HEK293 (cell line): ENCODE data around the gene ZNF227.

Experiments used
- CTCF ChIA-PET: fragments of 350-600 bp; formaldehyde crosslinking; extraction: SDS; loops from one replicate; lab custom pipeline; 2021; ENCODE audit warnings: antibody characterized with exemption; lab: Yijun Ruan, JAX
- POLR2A ChIA-PET: fragments of 300-600 bp; formaldehyde crosslinking; extraction: SDS; loops from one replicate; lab custom pipeline; 2020; ENCODE audit warnings: antibody characterized with exemption, inconsistent platforms; lab: Yijun Ruan, JAX
- H3K27ac ChIP-seq: fragments of 200-500 bp; sonication (Bioruptor generic); 2 replicates; pipeline ENCODE4 v1.5.1; 2014; ENCODE audit warnings: low read depth, low read length, control low read depth, inconsistent platforms; ENCODE audit errors: extremely low read depth
- H3K36me3 ChIP-seq, 2 experiments: fragments of 200-500 bp in 1 of 2; sonication (Bioruptor generic) in 1 of 2; 1 replicate in 1 of 2; 2 replicates in 1 of 2; pipeline ENCODE4 v1.5.1; 2014 to 2017; ENCODE audit warnings: inconsistent platforms in 2 of 2, low read length in 2 of 2; ENCODE audit not compliant: control insufficient read depth in 2 of 2, insufficient read depth in 1 of 2
- H3K4me1 ChIP-seq: fragments of 200-500 bp; sonication (Bioruptor generic); 2 replicates; pipeline ENCODE4 v1.5.1; 2014; ENCODE audit warnings: mild to moderate bottlenecking, low read length, inconsistent platforms; ENCODE audit not compliant: control insufficient read depth, insufficient read depth
- H3K4me3 ChIP-seq: 2 replicates; pipeline ENCODE4 v1.5.1; 2011; ENCODE audit warnings: low read depth, mild to moderate bottlenecking, control low read depth, low read length, moderate library complexity
- H3K9me3 ChIP-seq: fragments of 200-500 bp; sonication (Bioruptor generic); 2 replicates; pipeline ENCODE4 v1.5.1; 2014; ENCODE audit warnings: low read depth, low read length, inconsistent platforms; ENCODE audit not compliant: control insufficient read depth, insufficient read depth
- BCL11A ChIP-seq: fragments of 450-650 bp; formaldehyde crosslinking; IDR thresholded peaks from 2 replicates; pipeline ENCODE4 v1.5.1; 2016; ENCODE audit warnings: low read depth, missing biosample characterization, missing genetic modification characterization
- KLF7 ChIP-seq: fragments of 450-650 bp; formaldehyde crosslinking; IDR thresholded peaks from 2 replicates; pipeline ENCODE4 v1.5.1; 2016; ENCODE audit warnings: missing biosample characterization, missing genetic modification characterization, borderline replicate concordance
- MYNN ChIP-seq: fragments of 450-650 bp; formaldehyde crosslinking; IDR thresholded peaks from 2 replicates; pipeline ENCODE4 v1.5.1; 2016; ENCODE audit warnings: missing biosample characterization, missing genetic modification characterization, borderline replicate concordance
- MZF1 ChIP-seq: fragments of 450-650 bp; formaldehyde crosslinking; IDR thresholded peaks from 2 replicates; pipeline ENCODE4 v1.5.1; 2017; ENCODE audit warnings: missing biosample characterization, missing genetic modification characterization, borderline replicate concordance
- RBAK ChIP-seq: fragments of 450-650 bp; formaldehyde crosslinking; IDR thresholded peaks from 2 replicates; pipeline ENCODE4 v1.5.1; 2016; ENCODE audit warnings: missing biosample characterization, missing genetic modification characterization
- SCRT1 ChIP-seq: fragments of 450-650 bp; formaldehyde crosslinking; IDR thresholded peaks from 2 replicates; pipeline ENCODE4 v1.5.1; 2016; ENCODE audit warnings: missing biosample characterization, missing genetic modification characterization, borderline replicate concordance
- SETDB1 ChIP-seq: IDR thresholded peaks from one replicate; pipeline ENCODE4 v1.6.1; 2017; ENCODE audit warnings: mild to moderate bottlenecking, low read length, moderate library complexity, mixed read lengths; ENCODE audit not compliant: insufficient read length
- SP2 ChIP-seq: fragments of 450-650 bp; formaldehyde crosslinking; IDR thresholded peaks from 2 replicates; pipeline ENCODE4 v1.5.1; 2016; ENCODE audit warnings: missing biosample characterization, missing genetic modification characterization
- ZNF132 ChIP-seq: fragments of 450-650 bp; formaldehyde crosslinking; IDR thresholded peaks from 2 replicates; pipeline ENCODE4 v1.5.1; 2017; ENCODE audit warnings: missing biosample characterization, missing genetic modification characterization, borderline replicate concordance
- ZNF140 ChIP-seq: fragments of 450-650 bp; formaldehyde crosslinking; IDR thresholded peaks from 2 replicates; pipeline ENCODE4 v1.5.1; 2016; ENCODE audit warnings: missing biosample characterization, missing genetic modification characterization
- ZNF184 ChIP-seq: fragments of 450-650 bp; IDR thresholded peaks from 2 replicates; pipeline ENCODE4 v1.5.1; 2018; ENCODE audit warnings: missing biosample characterization, mild to moderate bottlenecking, missing genetic modification characterization
- ZNF19 ChIP-seq: fragments of 450-650 bp; formaldehyde crosslinking; IDR thresholded peaks from 2 replicates; pipeline ENCODE4; 2016; ENCODE audit warnings: missing biosample characterization, missing genetic modification characterization, low read depth
- ZNF248 ChIP-seq: fragments of 450-650 bp; formaldehyde crosslinking; IDR thresholded peaks from 2 replicates; pipeline ENCODE4 v1.5.1; 2017; ENCODE audit warnings: missing biosample characterization, missing genetic modification characterization
- ZNF311 ChIP-seq: fragments of 450-650 bp; formaldehyde crosslinking; IDR thresholded peaks from 2 replicates; pipeline ENCODE4 v1.5.1; 2017; ENCODE audit warnings: missing biosample characterization, missing genetic modification characterization, borderline replicate concordance
- ZNF350 ChIP-seq: fragments of 450-650 bp; formaldehyde crosslinking; IDR thresholded peaks from 2 replicates; pipeline ENCODE4 v1.5.0; 2017; ENCODE audit warnings: missing biosample characterization, mild to moderate bottlenecking, missing genetic modification characterization
- ZNF366 ChIP-seq: fragments of 450-650 bp; formaldehyde crosslinking; conservative IDR thresholded peaks from 2 replicates; pipeline ENCODE4 v1.5.1; 2016; ENCODE audit warnings: missing biosample characterization, missing genetic modification characterization
- ZNF37A ChIP-seq: fragments of 450-650 bp; IDR thresholded peaks from 2 replicates; pipeline ENCODE4 v1.5.1; 2018; ENCODE audit warnings: missing biosample characterization, missing genetic modification characterization
- ZNF416 ChIP-seq: fragments of 450-650 bp; formaldehyde crosslinking; IDR thresholded peaks from 2 replicates; pipeline ENCODE4 v1.5.1; 2016; ENCODE audit warnings: missing biosample characterization, missing genetic modification characterization
- ZNF558 ChIP-seq: fragments of 450-650 bp; formaldehyde crosslinking; IDR thresholded peaks from 2 replicates; pipeline ENCODE4 v1.5.1; 2016; ENCODE audit warnings: missing biosample characterization, missing genetic modification characterization
- ZNF626 ChIP-seq: fragments of 450-650 bp; sonication (Bioruptor Pico); formaldehyde crosslinking; IDR thresholded peaks from 2 replicates; pipeline ENCODE4 v1.5.1; 2018; ENCODE audit warnings: missing biosample characterization, missing genetic modification characterization, inconsistent platforms
- ZNF777 ChIP-seq: fragments of 450-650 bp; formaldehyde crosslinking; IDR thresholded peaks from 2 replicates; pipeline ENCODE4 v1.5.1; 2017; ENCODE audit warnings: missing biosample characterization, missing genetic modification characterization, borderline replicate concordance
- TF ChIP-seq, protein P1 (sequence below): fragments of 450-650 bp; formaldehyde crosslinking; IDR thresholded peaks from 2 replicates; pipeline ENCODE4 v1.5.1; 2016; ENCODE audit warnings: missing biosample characterization, missing genetic modification characterization
- TF ChIP-seq, protein P2 (sequence below): fragments of 450-650 bp; formaldehyde crosslinking; IDR thresholded peaks from 2 replicates; pipeline ENCODE4 v1.5.1; 2016; ENCODE audit warnings: missing biosample characterization, missing genetic modification characterization
- TF ChIP-seq, protein P3 (sequence below): fragments of 450-650 bp; formaldehyde crosslinking; optimal IDR thresholded peaks from 2 replicates; pipeline ENCODE3; 2016; ENCODE audit warnings: missing biosample characterization, mild to moderate bottlenecking, missing genetic modification characterization
- TF ChIP-seq, protein P4 (sequence below): fragments of 450-650 bp; formaldehyde crosslinking; IDR thresholded peaks from 2 replicates; pipeline ENCODE4 v1.5.1; 2016; ENCODE audit warnings: missing biosample characterization, missing genetic modification characterization

The ZNF227 gene

DNA sequence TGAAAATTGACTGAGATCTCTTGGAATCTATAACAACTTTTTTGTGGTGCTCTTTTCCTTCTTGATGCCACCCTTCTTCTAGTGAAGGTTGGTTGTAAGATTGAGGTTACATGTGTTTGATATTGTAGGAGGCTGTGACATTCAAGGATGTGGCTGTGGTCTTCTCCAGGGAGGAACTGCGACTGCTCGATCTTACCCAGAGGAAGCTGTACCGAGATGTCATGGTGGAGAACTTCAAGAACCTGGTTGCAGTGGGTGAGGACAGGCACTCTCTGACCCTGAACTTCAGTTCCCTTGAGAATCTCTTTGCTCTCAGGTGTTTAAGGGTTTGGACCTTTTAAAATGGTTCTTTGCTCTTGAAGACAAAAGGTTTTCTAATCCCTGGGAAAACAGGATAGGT lies 16.0 kb downstream of the ZNF227 start:
- Histone ChIP-seq H3K36me3 (peaks cover 56 to 68% of the 10 kb centered on the region in 2 experiments), H3K4me1 (no peaks in the 10 kb centered on the region), H3K27ac (0 out of 2 replicates have a peak overlapping the region, but pooled peaks have one; percentile 5), H3K4me3 (no peak overlapping the region), H3K9me3 (peaks cover 24% of the 10 kb centered on the region)
- TF ChIP-seq RBAK (tag by site-specific recombination) (no peak), ZNF248 (tag by site-specific recombination) (0 out of 2 replicates have a peak, but pooled peaks have one; percentile 8)
- ChIA-PET POLR2A (no interaction called here), CTCF (no interaction called here)

DNA sequence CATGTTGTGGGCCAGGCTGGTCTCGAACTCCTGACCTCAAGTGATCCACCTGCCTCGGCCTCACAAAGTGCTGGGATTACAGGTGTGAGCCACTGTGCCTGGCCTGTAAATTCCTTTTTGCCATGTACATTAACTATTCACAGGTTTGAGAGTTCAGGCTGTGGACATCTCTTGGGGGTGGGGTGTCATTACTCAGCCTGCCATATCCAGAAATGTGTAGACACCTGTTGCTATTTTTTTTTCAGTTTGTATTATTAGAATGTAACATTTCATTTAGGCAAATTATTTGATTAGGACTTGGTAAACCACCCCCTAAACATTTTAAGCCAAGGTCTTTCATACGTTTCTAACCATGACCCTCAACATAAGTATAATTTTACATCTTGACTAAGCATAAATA lies 20.5 kb downstream of the ZNF227 start:
- H3K9me3 ChIP-seq = peaks cover 53% of the 10 kb centered on the region
- no peak for TF ChIP-seq BCL11A (tag by site-specific recombination)
- TF ChIP-seq ZNF184 (tag by site-specific recombination) = no peak
- no peak for TF ChIP-seq MZF1 (tag by site-specific recombination)
- no peak for TF ChIP-seq SETDB1
- TF ChIP-seq ZNF350 (tag by site-specific recombination) = no peak
- no peak for TF ChIP-seq ZNF140 (tag by site-specific recombination)
- no peak for TF ChIP-seq KLF7 (tag by site-specific recombination)
- peak; percentile 93 for TF ChIP-seq SCRT1
- TF ChIP-seq, protein P1, sequence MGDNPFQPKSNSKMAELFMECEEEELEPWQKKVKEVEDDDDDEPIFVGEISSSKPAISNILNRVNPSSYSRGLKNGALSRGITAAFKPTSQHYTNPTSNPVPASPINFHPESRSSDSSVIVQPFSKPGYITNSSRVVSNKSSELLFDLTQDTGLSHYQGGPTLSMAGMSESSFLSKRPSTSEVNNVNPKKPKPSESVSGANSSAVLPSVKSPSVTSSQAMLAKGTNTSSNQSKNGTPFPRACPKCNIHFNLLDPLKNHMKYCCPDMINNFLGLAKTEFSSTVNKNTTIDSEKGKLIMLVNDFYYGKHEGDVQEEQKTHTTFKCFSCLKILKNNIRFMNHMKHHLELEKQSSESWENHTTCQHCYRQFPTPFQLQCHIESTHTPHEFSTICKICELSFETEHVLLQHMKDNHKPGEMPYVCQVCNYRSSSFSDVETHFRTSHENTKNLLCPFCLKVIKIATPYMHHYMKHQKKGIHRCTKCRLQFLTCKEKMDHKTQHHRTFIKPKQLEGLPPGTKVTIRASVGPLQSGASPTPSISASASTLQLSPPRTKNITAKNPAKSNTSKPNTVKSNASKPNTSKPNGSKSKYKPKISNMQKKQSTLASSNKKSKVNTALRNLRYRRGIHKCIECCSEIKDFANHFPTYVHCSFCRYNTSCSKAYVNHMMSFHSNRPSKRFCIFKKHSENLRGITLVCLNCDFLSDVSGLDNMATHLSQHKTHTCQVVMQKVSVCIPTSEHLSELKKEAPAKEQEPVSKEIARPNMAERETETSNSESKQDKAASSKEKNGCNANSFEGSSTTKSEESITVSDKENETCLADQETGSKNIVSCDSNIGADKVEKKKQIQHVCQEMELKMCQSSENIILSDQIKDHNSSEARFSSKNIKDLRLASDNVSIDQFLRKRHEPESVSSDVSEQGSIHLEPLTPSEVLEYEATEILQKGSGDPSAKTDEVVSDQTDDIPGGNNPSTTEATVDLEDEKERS (tag by site-specific recombination) = no peak
- no peak for TF ChIP-seq ZNF777 (tag by site-specific recombination)
- TF ChIP-seq, protein P2, sequence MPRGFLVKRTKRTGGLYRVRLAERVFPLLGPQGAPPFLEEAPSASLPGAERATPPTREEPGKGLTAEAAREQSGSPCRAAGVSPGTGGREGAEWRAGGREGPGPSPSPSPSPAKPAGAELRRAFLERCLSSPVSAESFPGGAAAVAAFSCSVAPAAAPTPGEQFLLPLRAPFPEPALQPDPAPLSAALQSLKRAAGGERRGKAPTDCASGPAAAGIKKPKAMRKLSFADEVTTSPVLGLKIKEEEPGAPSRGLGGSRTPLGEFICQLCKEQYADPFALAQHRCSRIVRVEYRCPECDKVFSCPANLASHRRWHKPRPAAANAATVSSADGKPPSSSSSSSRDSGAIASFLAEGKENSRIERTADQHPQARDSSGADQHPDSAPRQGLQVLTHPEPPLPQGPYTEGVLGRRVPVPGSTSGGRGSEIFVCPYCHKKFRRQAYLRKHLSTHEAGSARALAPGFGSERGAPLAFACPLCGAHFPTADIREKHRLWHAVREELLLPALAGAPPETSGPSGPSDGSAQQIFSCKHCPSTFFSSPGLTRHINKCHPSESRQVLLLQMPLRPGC (tag by site-specific recombination) = no peak
- TF ChIP-seq ZNF132 = 0 out of 2 replicates have a peak, but pooled peaks have one; percentile 10
- no peak for TF ChIP-seq ZNF416 (tag by site-specific recombination)
- TF ChIP-seq SP2 (tag by site-specific recombination) = no peak
- TF ChIP-seq ZNF558 (tag by site-specific recombination) = no peak
- no peak for TF ChIP-seq ZNF366 (tag by site-specific recombination)
- no peak for TF ChIP-seq ZNF37A
- TF ChIP-seq ZNF626 (tag by site-specific recombination) = 0 out of 2 replicates have a peak, but pooled peaks have one; percentile 10
- TF ChIP-seq ZNF311 (tag by site-specific recombination) = no peak
- TF ChIP-seq, protein P3, sequence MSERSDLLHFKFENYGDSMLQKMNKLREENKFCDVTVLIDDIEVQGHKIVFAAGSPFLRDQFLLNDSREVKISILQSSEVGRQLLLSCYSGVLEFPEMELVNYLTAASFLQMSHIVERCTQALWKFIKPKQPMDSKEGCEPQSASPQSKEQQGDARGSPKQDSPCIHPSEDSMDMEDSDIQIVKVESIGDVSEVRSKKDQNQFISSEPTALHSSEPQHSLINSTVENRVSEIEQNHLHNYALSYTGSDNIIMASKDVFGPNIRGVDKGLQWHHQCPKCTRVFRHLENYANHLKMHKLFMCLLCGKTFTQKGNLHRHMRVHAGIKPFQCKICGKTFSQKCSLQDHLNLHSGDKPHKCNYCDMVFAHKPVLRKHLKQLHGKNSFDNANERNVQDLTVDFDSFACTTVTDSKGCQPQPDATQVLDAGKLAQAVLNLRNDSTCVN = no peak
- TF ChIP-seq, protein P4, sequence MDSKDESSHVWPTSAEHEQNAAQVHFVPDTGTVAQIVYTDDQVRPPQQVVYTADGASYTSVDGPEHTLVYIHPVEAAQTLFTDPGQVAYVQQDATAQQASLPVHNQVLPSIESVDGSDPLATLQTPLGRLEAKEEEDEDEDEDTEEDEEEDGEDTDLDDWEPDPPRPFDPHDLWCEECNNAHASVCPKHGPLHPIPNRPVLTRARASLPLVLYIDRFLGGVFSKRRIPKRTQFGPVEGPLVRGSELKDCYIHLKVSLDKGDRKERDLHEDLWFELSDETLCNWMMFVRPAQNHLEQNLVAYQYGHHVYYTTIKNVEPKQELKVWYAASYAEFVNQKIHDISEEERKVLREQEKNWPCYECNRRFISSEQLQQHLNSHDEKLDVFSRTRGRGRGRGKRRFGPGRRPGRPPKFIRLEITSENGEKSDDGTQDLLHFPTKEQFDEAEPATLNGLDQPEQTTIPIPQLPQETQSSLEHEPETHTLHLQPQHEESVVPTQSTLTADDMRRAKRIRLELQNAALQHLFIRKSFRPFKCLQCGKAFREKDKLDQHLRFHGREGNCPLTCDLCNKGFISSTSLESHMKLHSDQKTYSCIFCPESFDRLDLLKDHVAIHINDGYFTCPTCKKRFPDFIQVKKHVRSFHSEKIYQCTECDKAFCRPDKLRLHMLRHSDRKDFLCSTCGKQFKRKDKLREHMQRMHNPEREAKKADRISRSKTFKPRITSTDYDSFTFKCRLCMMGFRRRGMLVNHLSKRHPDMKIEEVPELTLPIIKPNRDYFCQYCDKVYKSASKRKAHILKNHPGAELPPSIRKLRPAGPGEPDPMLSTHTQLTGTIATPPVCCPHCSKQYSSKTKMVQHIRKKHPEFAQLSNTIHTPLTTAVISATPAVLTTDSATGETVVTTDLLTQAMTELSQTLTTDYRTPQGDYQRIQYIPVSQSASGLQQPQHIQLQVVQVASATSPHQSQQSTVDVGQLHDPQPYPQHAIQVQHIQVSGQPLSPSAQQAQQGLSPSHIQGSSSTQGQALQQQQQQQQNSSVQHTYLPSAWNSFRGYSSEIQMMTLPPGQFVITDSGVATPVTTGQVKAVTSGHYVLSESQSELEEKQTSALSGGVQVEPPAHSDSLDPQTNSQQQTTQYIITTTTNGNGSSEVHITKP (tag by site-specific recombination) = no peak
- no peak for TF ChIP-seq ZNF19 (tag by site-specific recombination)
- no peak for TF ChIP-seq MYNN (tag by site-specific recombination)

More for the DNA sequence above, 20.5 kb downstream of the ZNF227 start:
- H3K4me3 ChIP-seq = no peak overlapping the region
- ChIA-PET POLR2A (interaction anchor here (2.6 kb wide), 1 partner anchor 20 kb away, joined by 14 read pairs; the partner anchor contains the start of gene ZNF227), CTCF (interaction anchor here (0.5 to 1.0 kb wide), 3 partner anchors 14 to 1666 kb away, joined by 3 to 5 read pairs (median 4); no protein-coding TSS in a partner anchor)
- no peaks in the 10 kb centered on the region for H3K4me1 ChIP-seq
- H3K27ac ChIP-seq = no peak overlapping the region
- peaks cover 88 to 100% of the 10 kb centered on the region in 2 experiments for H3K36me3 ChIP-seq
